ENCODE measurements around the gene OR1F1.
"Not testable (repeated sequence)": the region's sequence is repeated elsewhere in the genome, so short reads cannot be mapped to it uniquely, and the experiment has no call there.

The OR1F1 gene

GRCh38 chr16:3193221-3194212, 5.5 kb downstream of the OR1F1 start:
- in situ Hi-C loops (cut with HindIII; ENCODE audit: low sequenced_read_pairs) = no loop called here

GRCh38 chr16:3194792-3195191, 6.8 kb downstream of the OR1F1 start:
- in situ Hi-C loops (cut with HindIII; ENCODE audit: low sequenced_read_pairs) = no loop called here

- in situ Hi-C loops (cut with HindIII; ENCODE audit: low sequenced_read_pairs) = no loop called here
Measured at GRCh38 chr16:3195975-3196374, 8.0 kb downstream of the OR1F1 start.

GRCh38 chr16:3197694-3198333, 9.8 kb downstream of the OR1F1 start:
- in situ Hi-C loops (cut with HindIII; ENCODE audit: low sequenced_read_pairs) = not testable (repeated sequence)

- in situ Hi-C loops (cut with HindIII; ENCODE audit: low sequenced_read_pairs) = no loop called here
Measured at GRCh38 chr16:3198334-3199072, 10.5 kb downstream of the OR1F1 start.

GRCh38 chr16:3202903-3203539, 15.0 kb downstream of the OR1F1 start:
- in situ Hi-C loops (cut with HindIII; ENCODE audit: low sequenced_read_pairs) = loop anchor here (5.0 kb wide), 1 partner anchor 56 kb away; no protein-coding TSS in a partner anchor

- in situ Hi-C loops (cut with HindIII; ENCODE audit: low sequenced_read_pairs) = not testable (repeated sequence)
Measured at GRCh38 chr16:3205939-3206338, 17.9 kb downstream of the OR1F1 start.

GRCh38 chr16:3207086-3207953, 19.3 kb downstream of the OR1F1 start:
- in situ Hi-C loops (cut with HindIII; ENCODE audit: low sequenced_read_pairs) = no loop called here

- in situ Hi-C loops (cut with HindIII; ENCODE audit: low sequenced_read_pairs) = no loop called here
Measured at GRCh38 chr16:3212006-3212405, 24.0 kb downstream of the OR1F1 start.

GRCh38 chr16:3212567-3212966, 24.6 kb downstream of the OR1F1 start:
- in situ Hi-C loops (cut with HindIII; ENCODE audit: low sequenced_read_pairs) = no loop called here

- in situ Hi-C loops (cut with HindIII; ENCODE audit: low sequenced_read_pairs) = no loop called here
Measured at GRCh38 chr16:3214904-3215600, 27.0 kb downstream of the OR1F1 start.

GRCh38 chr16:3215601-3216262, 27.7 kb downstream of the OR1F1 start:
- in situ Hi-C loops (cut with HindIII; ENCODE audit: low sequenced_read_pairs) = no loop called here

GRCh38 chr16:3216263-3216640, 28.2 kb downstream of the OR1F1 start:
- in situ Hi-C loops (cut with HindIII; ENCODE audit: low sequenced_read_pairs) = no loop called here

GRCh38 chr16:3220839-3221238, 32.8 kb downstream of the OR1F1 start:
- in situ Hi-C loops (cut with HindIII; ENCODE audit: low sequenced_read_pairs) = no loop called here

- in situ Hi-C loops (cut with HindIII; ENCODE audit: low sequenced_read_pairs) = no loop called here
Measured at GRCh38 chr16:3223913-3224515, 36.0 kb downstream of the OR1F1 start.

- in situ Hi-C loops (cut with HindIII; ENCODE audit: low sequenced_read_pairs) = no loop called here
Measured at GRCh38 chr16:3234543-3234856, 46.5 kb downstream of the OR1F1 start.

- in situ Hi-C loops (cut with HindIII; ENCODE audit: low sequenced_read_pairs) = no loop called here
Measured at GRCh38 chr16:3234857-3235561, 47.0 kb downstream of the OR1F1 start, which contains the start of gene ZNF200. Gene ZNF200 (minus strand): TSS chr16:3235158. CDS start chr16:3233755, 1,403 bp downstream.

All from endothelial cell of hepatic sinusoid (primary cell).